Stimulated activated naive CD8-positive, alpha-beta T cell treated with anti-CD3 and anti-CD28 coated beads, Interleukin-15, amount 100 ng/mL, for 72 hours (primary cell): ENCODE data around the gene CYP2U1.

Source experiments
- ATAC-seq: fragments of 150-1000 bp; cut with Tn5 transposase; 2 replicates; pipeline ENCODE4 v1.10.0; 2021; ENCODE audit warnings: mild to moderate bottlenecking, moderate library complexity
- DNase-seq, 2 donors: peaks; one replicate each; pipeline ENCODE4 v3.0.0; 2021 to 2022
- H3K27ac Mint-ChIP-seq, 2 donors: one replicate each; pipeline ENCODE4 v1.8.0; 2022; ENCODE audit warnings: mild to moderate bottlenecking in 2 of 2, mixed read lengths in 2 of 2, moderate library complexity in 2 of 2
- H3K27me3 Mint-ChIP-seq: one replicate; pipeline ENCODE4 v1.8.0; 2022; ENCODE audit warnings: mixed read lengths
- H3K4me1 Mint-ChIP-seq: one replicate; pipeline ENCODE4 v1.8.0; 2022; ENCODE audit warnings: mild to moderate bottlenecking, mixed read lengths
- H3K4me3 Mint-ChIP-seq, 2 donors: one replicate each; pipeline ENCODE4 v1.8.0; 2022; ENCODE audit warnings: mild to moderate bottlenecking in 2 of 2, mixed read lengths in 2 of 2, moderate library complexity in 1 of 2
- H3K9me3 Mint-ChIP-seq, 2 donors: one replicate each; pipeline ENCODE4 v1.8.0; 2022; ENCODE audit warnings: mixed read lengths in 2 of 2

The CYP2U1 gene

GRCh38 chr4:107989537-107990386 lies 58.4 kb downstream of the CYP2U1 start, which contains the start of gene HADH:
HADH (plus strand) TSS chr4:107989889; CDS start chr4:107989933, 44 bp downstream.
- H3K4me3 Mint-ChIP-seq, result peak within 1 kb of the TSS; percentile 84 to 98
- H3K27me3 Mint-ChIP-seq, result no peaks in the 10 kb centered on the region
- DNase-seq, result peak; percentile 93 to 95
- H3K27ac Mint-ChIP-seq, result peak within 1 kb of the TSS; percentile 92 to 97
- H3K4me1 Mint-ChIP-seq, result peaks cover 58% of the 10 kb centered on the region
- peak; percentile 99 for ATAC-seq
- no peaks in the 10 kb centered on the region for H3K9me3 Mint-ChIP-seq

GRCh38 chr4:107991945-107992630 lies 60.7 kb downstream of the CYP2U1 start:
- peaks cover 59% of the 10 kb centered on the region for H3K4me1 Mint-ChIP-seq
- no peak for ATAC-seq
- peak overlapping the region in 1 of 2 donors; percentile 84 for H3K4me3 Mint-ChIP-seq
- no peaks in the 10 kb centered on the region for H3K9me3 Mint-ChIP-seq
- peak overlapping the region in 1 of 2 donors; percentile 64 for H3K27ac Mint-ChIP-seq
- H3K27me3 Mint-ChIP-seq, result no peaks in the 10 kb centered on the region
- no peak for DNase-seq

DNA sequence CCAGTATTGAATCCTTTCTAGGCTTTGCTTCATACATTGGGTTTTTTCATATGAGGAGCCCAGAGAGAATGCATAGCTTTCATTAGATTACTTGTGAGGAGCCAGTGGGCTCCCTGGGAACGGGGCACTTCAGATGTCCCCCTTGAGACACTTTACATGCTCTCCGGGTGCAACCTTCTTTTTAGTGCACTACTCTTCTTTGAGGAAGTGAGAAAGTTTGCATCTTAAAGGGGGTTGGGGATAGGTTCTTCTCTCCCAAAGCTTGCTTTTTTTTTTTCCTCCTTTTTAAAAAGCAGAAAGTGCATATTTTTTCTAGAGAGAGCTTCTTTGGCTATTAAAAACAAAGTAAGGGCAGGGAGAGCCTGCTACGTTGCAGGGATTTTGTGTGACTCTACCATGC lies 62.6 kb downstream of the CYP2U1 start:
- Mint-ChIP-seq H3K27ac (no peak overlapping the region), H3K9me3 (no peaks in the 10 kb centered on the region), H3K4me1 (peaks cover 57% of the 10 kb centered on the region), H3K4me3 (peak overlapping the region in 1 of 2 donors; percentile 36), H3K27me3 (no peaks in the 10 kb centered on the region)
- DNase-seq (no peak), ATAC-seq (no peak)

DNA sequence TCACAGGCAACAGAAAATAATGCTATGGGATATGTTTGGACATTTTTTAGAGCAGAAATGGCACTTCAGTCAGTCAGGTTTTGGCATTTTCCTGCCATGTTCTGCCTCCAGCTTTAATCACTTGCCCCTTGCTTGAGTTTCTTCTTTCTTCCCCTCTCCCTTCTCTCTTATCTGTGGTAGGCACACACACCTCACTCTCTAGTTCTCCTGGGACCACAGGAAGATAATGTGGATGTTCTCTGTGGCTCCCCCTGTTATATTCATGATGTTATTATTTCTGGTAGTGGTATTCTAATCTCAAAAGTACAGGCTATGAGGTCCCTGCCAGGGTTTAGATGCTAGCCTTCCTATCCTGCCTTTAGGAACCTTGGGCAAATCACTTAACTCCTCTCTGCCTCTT lies 63.5 kb downstream of the CYP2U1 start:
- DNase-seq, result no peak
- no peak for ATAC-seq
- H3K4me3 Mint-ChIP-seq, result no peak overlapping the region
- H3K4me1 Mint-ChIP-seq, result peaks cover 62% of the 10 kb centered on the region
- no peaks in the 10 kb centered on the region for H3K27me3 Mint-ChIP-seq
- H3K27ac Mint-ChIP-seq, result no peak overlapping the region
- no peaks in the 10 kb centered on the region for H3K9me3 Mint-ChIP-seq

- Mint-ChIP-seq H3K4me1 (peaks cover 59% of the 10 kb centered on the region), H3K9me3 (peaks cover 0 to 10% of the 10 kb centered on the region in 2 donors), H3K4me3 (no peak overlapping the region), H3K27ac (no peak overlapping the region), H3K27me3 (no peaks in the 10 kb centered on the region)
- no peak for ATAC-seq
- no peak for DNase-seq
These were observed 65.8 kb downstream of the CYP2U1 start for GRCh38 chr4:107996949-107997788.

GRCh38 chr4:107997794-107998193 lies 66.4 kb downstream of the CYP2U1 start:
- peaks cover 58% of the 10 kb centered on the region for H3K4me1 Mint-ChIP-seq

GRCh38 chr4:107999932-108000539 lies 68.7 kb downstream of the CYP2U1 start:
- peaks cover 55% of the 10 kb centered on the region for H3K4me1 Mint-ChIP-seq
- H3K27ac Mint-ChIP-seq, result peak overlapping the region in 1 of 2 donors; percentile 80

More at GRCh38 chr4:107997794-107998193, 66.4 kb downstream of the CYP2U1 start:
- Mint-ChIP-seq H3K9me3 (peaks cover 0 to 10% of the 10 kb centered on the region in 2 donors), H3K27ac (no peak overlapping the region), H3K4me3 (no peak overlapping the region), H3K27me3 (no peaks in the 10 kb centered on the region)
- DNase-seq (no peak), ATAC-seq (no peak)

GRCh38 chr4:108001540-108002135 lies 70.3 kb downstream of the CYP2U1 start:
- no peak for DNase-seq
- ATAC-seq, result no peak
- Mint-ChIP-seq H3K27ac (no peak overlapping the region), H3K9me3 (peaks cover 0 to 10% of the 10 kb centered on the region in 2 donors), H3K4me3 (no peak overlapping the region), H3K4me1 (peaks cover 65% of the 10 kb centered on the region), H3K27me3 (no peaks in the 10 kb centered on the region)

More at GRCh38 chr4:107999932-108000539, 68.7 kb downstream of the CYP2U1 start:
- Mint-ChIP-seq H3K27me3 (no peaks in the 10 kb centered on the region), H3K4me3 (no peak overlapping the region), H3K9me3 (peaks cover 0 to 10% of the 10 kb centered on the region in 2 donors)
- no peak for DNase-seq
- ATAC-seq, result no peak
